K562 (cell line): ENCODE data around the gene ARPC1A. TPM values are rescaled to one million over a fixed set of nuclear protein-coding genes. Genes with fewer than 3 reads are reported as not detected.

ENCODE experiments used
- CREB1 ChIP-seq, 2 experiments: sonication (generic) in 1 of 2; formaldehyde crosslinking in 1 of 2; IDR thresholded peaks; 2 replicates each; pipeline versions ENCODE4 v1.6.1 to v1.8.0; 2012 to 2022; ENCODE audit warnings: inconsistent platforms in 1 of 2, mild to moderate bottlenecking in 1 of 2, missing genetic modification reagents in 1 of 2, moderate library complexity in 1 of 2
- CREB3L1 ChIP-seq: fragments of 450-650 bp; IDR thresholded peaks from 2 replicates; pipeline ENCODE4 v1.6.1; 2014; ENCODE audit warnings: low read depth, mild to moderate bottlenecking, moderate library complexity, borderline replicate concordance
- E2F6 ChIP-seq, 2 experiments: IDR thresholded peaks; 2 replicates each; pipeline ENCODE4 v1.6.1; 2011; ENCODE audit warnings: borderline replicate concordance in 1 of 2, control low read depth in 1 of 2, low read depth in 1 of 2, low read length in 1 of 2, mild to moderate bottlenecking in 1 of 2, mixed read lengths in 1 of 2, moderate library complexity in 1 of 2; ENCODE audit not compliant: insufficient read depth in 1 of 2, insufficient read length in 1 of 2, poor library complexity in 1 of 2, severe bottlenecking in 1 of 2; ENCODE audit errors: extremely low read depth in 1 of 2
- FIP1L1 ChIP-seq: fragments of 200-400 bp; formaldehyde crosslinking; IDR thresholded peaks from 2 replicates; pipeline ENCODE4 v1.6.1; 2018; ENCODE audit warnings: mild to moderate bottlenecking, low read depth, low read length; ENCODE audit not compliant: poor library complexity, severe bottlenecking
- PHF20 ChIP-seq: fragments of 450-650 bp; IDR thresholded peaks from 2 replicates; pipeline ENCODE4 v1.6.1; 2018; ENCODE audit not compliant: partially characterized antibody
- PHTF2 ChIP-seq: fragments of 250-450 bp; sonication (Bioruptor Pico); IDR thresholded peaks from 2 replicates; pipeline ENCODE4 v1.5.0; 2021; ENCODE audit warnings: mild to moderate bottlenecking
- SMAD2 ChIP-seq: fragments of 150-350 bp; IDR thresholded peaks from 2 replicates; pipeline ENCODE4 v1.6.1; 2014; ENCODE audit warnings: low read depth, mild to moderate bottlenecking, low read length
- SMC3 ChIP-seq: conservative IDR thresholded peaks from 2 replicates; pipeline ENCODE4 v1.6.1; 2011; ENCODE audit warnings: low read depth, low read length, improper control_type of control experiment; ENCODE audit not compliant: insufficient read depth
- ZNF592 ChIP-seq: fragments of 450-650 bp; IDR thresholded peaks from 2 replicates; pipeline ENCODE4 v1.6.1; 2017; ENCODE audit warnings: antibody characterized with exemption, mild to moderate bottlenecking
- polyA plus RNA-seq, 8 experiments: library from polyadenylated mRNA; depleted of rRNA in 4 of 8; stranded (reverse) in 5 of 8; unstranded in 3 of 8; fragments of >200 nt; fragmentation: Nextera tagmentation in 2 of 8; fragmentation: Illumina TruSeq in 1 of 8; extraction: Ambion mirVana in 2 of 8; extraction: Trizol in 1 of 8; gene quantifications; 2 replicates each; pipeline versions ENCODE4 v1.2.1 to v1.2.3, GENCODE V29; 2011 to 2014; ENCODE audit warnings: inconsistent platforms in 1 of 8, missing spikeins in 1 of 8
- total RNA-seq, 7 experiments: library from RNA; depleted of rRNA in 6 of 7; stranded (reverse); fragments of >200 nt in 6 of 7; fragmentation: Illumina TruSeq in 2 of 7; extraction: Trizol in 2 of 7; gene quantifications; 2 replicates each; pipeline versions ENCODE4 v1.2.1 to v1.2.3, GENCODE V29; 2011 to 2021; ENCODE audit warnings: low replicate concordance in 1 of 7
- TF ChIP-seq, protein P1 (sequence below): sonication (generic); formaldehyde crosslinking; IDR thresholded peaks from 2 replicates; pipeline ENCODE4 v1.8.0; 2022; ENCODE audit warnings: missing genetic modification reagents, mild to moderate bottlenecking, moderate library complexity, borderline replicate concordance
- TF ChIP-seq, protein P2 (sequence below), 2 experiments: fragments of 450-650 bp in 1 of 2; sonication (generic) in 1 of 2; formaldehyde crosslinking in 1 of 2; IDR thresholded peaks in 1 of 2; conservative IDR thresholded peaks in 1 of 2; 2 replicates each; pipeline versions ENCODE4 v1.6.1 to v1.8.1; 2016 to 2023; ENCODE audit warnings: mild to moderate bottlenecking in 2 of 2, moderate library complexity in 2 of 2, inconsistent platforms in 1 of 2, missing genetic modification reagents in 1 of 2

The ARPC1A gene
- total and polyA plus RNA-seq, 9 of the 15 experiments (the other 6 are each of a cell fraction or from before 2014, with no cell fraction given) = 39.5 to 151 (median 86.1) TPM

DNA sequence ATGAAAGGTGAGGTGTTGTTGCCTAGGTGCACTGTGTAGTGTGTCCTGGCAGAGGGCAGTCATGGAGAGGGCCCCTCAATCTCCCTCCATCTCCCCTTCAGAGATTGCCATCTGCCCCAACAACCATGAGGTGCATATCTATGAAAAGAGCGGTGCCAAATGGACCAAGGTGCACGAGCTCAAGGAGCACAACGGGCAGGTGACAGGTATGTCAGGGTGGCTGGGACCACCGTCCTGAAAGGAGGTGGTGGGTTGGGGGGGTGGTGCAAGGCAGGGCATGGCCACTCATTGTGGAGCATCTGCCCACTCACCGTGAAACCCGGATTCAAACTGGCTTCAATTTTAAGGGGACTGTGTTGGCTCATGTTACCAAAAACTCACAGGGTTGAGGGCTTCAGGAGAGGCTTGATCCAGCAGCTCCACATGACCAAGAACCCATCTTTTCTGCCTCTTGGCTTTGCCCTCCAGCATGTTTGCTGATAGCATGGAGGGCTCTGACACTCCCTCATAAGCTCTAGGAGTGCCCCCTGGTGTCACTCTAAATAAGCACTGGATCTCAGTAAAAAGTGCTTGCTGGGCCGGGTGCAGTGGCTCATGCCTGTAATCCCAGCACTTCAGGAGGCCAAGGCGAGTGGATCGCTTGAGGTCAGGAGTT, 61.0 kb downstream of the ARPC1A start (continued):
- TF ChIP-seq ZNF592 (0 out of 2 replicates have a peak, but pooled peaks have one; percentile 25), CREB3L1 (no peak), FIP1L1 (no peak), SMAD2 (no peak), E2F6 (IDR thresholded peaks at IDR 0.05; ENCODE audit: borderline replicate concordance in 1 of 2, extremely low read depth in 1 of 2, insufficient read depth in 1 of 2, insufficient read length in 1 of 2, low read depth in 1 of 2, low read length in 1 of 2, poor library complexity in 1 of 2, severe bottlenecking in 1 of 2) (no peak), CREB1 (IDR thresholded peaks at IDR 0.05) (no peak), CREB1 (CRISPR knock-in tag; IDR thresholded peaks at IDR 0.05) (0 out of 2 replicates have a peak, but pooled peaks have one; percentile 40), SMC3 (peak; percentile 51; the same call in 1 of the 2 replicates), PHF20 (no peak), PHTF2 (CRISPR knock-in tag) (no peak)
- TF ChIP-seq, protein P1, sequence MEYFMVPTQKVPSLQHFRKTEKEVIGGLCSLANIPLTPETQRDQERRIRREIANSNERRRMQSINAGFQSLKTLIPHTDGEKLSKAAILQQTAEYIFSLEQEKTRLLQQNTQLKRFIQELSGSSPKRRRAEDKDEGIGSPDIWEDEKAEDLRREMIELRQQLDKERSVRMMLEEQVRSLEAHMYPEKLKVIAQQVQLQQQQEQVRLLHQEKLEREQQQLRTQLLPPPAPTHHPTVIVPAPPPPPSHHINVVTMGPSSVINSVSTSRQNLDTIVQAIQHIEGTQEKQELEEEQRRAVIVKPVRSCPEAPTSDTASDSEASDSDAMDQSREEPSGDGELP (CRISPR knock-in tag) = peak; percentile 26; the same call in 1 of the 2 replicates
- TF ChIP-seq, protein P2, sequence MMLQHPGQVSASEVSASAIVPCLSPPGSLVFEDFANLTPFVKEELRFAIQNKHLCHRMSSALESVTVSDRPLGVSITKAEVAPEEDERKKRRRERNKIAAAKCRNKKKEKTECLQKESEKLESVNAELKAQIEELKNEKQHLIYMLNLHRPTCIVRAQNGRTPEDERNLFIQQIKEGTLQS (IDR thresholded peaks at IDR 0.05) = no peak
- TF ChIP-seq, protein P2 (CRISPR knock-in tag; conservative IDR thresholded peaks at IDR 0.05) = 0 out of 2 replicates have a peak, but pooled peaks have one; percentile 44
